ENCODE data around the gene TJP3.

DNA sequence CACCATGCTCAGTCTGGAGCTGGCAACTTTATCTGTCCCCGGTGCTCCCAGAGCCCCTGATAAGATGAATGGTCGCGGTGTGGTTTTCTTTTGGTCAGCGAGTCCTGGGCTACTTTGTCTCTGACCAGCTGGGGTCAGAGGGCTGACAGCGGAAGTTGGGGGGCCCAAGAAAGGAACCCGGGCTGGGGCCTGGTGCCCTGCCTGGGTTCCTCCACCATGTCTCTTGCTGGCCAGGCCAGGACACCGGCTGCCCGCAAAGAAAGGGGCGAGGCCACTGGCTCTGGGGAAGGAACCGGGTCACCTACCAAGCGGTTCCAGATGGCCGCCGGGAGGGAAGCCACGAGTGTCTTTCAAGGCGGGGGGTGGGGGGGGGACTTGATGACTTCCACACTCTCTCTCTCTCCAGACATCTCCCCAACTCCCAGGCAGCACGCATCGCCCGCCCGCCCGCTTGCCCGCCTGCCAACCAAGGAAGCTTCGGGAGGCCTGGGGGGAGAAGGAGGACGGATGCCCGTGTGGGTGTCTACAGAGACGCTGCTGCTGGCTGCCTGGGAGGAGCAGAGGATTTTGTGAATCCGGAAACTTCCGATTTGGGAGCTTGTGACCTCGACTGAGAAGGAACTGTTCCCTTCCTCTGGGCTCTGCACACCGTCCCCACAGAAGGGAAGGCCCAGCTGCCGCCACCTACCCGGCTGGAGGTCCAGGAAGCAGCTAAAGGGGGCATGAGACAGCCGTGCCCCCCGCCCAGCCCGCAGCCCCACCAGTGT is 9.0 kb upstream of the TJP3 start:
- TF ChIP-seq, protein P1, sequence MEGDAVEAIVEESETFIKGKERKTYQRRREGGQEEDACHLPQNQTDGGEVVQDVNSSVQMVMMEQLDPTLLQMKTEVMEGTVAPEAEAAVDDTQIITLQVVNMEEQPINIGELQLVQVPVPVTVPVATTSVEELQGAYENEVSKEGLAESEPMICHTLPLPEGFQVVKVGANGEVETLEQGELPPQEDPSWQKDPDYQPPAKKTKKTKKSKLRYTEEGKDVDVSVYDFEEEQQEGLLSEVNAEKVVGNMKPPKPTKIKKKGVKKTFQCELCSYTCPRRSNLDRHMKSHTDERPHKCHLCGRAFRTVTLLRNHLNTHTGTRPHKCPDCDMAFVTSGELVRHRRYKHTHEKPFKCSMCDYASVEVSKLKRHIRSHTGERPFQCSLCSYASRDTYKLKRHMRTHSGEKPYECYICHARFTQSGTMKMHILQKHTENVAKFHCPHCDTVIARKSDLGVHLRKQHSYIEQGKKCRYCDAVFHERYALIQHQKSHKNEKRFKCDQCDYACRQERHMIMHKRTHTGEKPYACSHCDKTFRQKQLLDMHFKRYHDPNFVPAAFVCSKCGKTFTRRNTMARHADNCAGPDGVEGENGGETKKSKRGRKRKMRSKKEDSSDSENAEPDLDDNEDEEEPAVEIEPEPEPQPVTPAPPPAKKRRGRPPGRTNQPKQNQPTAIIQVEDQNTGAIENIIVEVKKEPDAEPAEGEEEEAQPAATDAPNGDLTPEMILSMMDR (IDR thresholded peaks at IDR 0.05; ENCODE audit: insufficient read depth, low read depth, low read length) = no peak
- TF ChIP-seq EZH2 (IDR thresholded peaks at IDR 0.05; ENCODE audit: insufficient read depth, low read length) = no peak

Data from astrocyte (in vitro differentiated cells and primary cell).